ENCODE data around the gene TMEM125. TPM values are rescaled to one million over a fixed set of nuclear protein-coding genes. Genes with fewer than 3 reads are reported as not detected.

Gene TMEM125
- total and polyA plus RNA-seq, 9 of the 15 experiments (the other 6 are each of a cell fraction or from before 2014, with no cell fraction given): 0.07 to 0.08 TPM; not detected in 7

DNA sequence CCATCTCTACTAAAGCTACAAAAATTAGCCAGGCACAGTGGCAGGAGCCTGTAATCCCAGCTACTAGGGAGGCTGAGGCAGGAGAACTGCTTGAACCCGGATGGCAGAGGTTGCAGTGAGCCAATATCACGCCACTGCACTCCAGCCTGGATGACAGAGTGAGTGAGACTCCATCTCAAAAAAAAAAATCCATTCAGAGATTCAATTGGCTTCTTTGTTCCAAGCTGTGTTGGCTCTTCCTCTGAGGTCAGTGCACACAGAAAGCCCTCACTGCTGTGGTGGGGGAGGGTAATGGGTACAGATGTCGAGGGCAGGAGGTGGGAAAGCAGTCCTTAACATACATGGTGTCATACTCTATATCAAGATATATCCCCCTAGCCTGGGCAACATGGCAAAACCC lies 45.7 kb downstream of the TMEM125 start (continued):
- no peak for TF ChIP-seq ZFP30 (CRISPR knock-in tag; IDR thresholded peaks at IDR 0.05; ENCODE audit: borderline replicate concordance)

DNA sequence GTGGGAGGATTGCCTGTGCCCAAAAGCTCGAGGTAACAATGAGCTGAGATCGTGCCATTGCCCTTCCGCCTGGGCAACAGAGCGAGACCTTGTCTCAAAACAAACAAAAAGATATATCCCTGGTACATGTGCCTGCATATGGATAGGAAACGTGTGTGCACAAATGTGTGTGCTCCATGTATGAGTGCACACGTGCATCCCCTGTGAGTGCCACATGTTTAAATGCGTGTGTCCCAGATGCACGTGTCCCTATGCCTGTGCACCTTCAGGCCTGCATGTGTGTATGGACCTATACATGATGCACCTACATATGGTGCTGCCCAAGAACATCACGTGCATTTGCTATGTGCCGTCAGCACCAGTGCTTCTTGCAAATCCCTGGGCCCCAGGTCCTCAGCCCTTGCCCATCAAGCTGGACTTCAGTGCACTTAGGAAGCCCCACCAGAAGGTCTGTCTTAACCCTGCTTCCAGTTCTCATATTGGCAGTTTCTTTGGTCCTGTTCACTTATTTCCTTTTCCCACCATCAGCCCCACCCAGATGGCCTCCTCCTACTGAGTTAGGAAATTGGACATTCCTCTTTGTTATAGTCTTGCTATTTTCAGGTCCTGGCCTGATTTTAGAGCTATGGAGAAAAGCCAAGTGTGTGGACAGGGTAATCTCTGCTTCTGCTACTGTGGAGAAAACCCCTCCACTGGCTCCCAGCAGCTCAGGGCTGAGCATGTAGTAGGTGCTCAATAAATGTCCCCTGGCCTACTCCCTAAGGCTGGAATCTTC lies 46.4 kb downstream of the TMEM125 start:
- WGBS (ENCODE audit: insufficient coverage, low coverage, missing lambda C conversion rate): 14% methylated on average over 10 of the region's 10 CpGs
- peaks cover 6 to 37% of the 10 kb centered on the region in 2 experiments; a peak in 3 of 5 replicates for H3K27me3 ChIP-seq (ENCODE audit: control insufficient read depth in 2 of 2, insufficient read depth in 2 of 2, low read length in 2 of 2)
- peaks cover 8% of the 10 kb centered on the region; the same call in 1 of the 2 replicates for H4K20me1 ChIP-seq (replicated peaks; ENCODE audit: control insufficient read depth, insufficient read depth, low read length)
- no peaks in the 10 kb centered on the region for H3K79me2 ChIP-seq (ENCODE audit: control insufficient read depth, insufficient read depth, low read length)
- DNase-seq (ENCODE audit: extremely low read depth in 1 of 4, low spot score in 3 of 4) (no peak), FAIRE-seq (no peak), ATAC-seq (no peak)
- H3K9ac ChIP-seq (ENCODE audit: insufficient read depth in 1 of 2, low read depth in 2 of 2, low read length in 2 of 2): no peak overlapping the region
- no peak overlapping the region for H3K27ac ChIP-seq (ENCODE audit: extremely low read depth, low read depth, low read length)
- no peaks in the 10 kb centered on the region for H3K9me1 ChIP-seq (ENCODE audit: control insufficient read depth, insufficient read depth, low read length)
- H3K9me3 ChIP-seq (replicated peaks; ENCODE audit: control insufficient read depth, insufficient read depth, low read depth, low read length): no peaks in the 10 kb centered on the region
- peaks cover 3 to 16% of the 10 kb centered on the region in 2 experiments; a peak in 3 of 5 replicates for H3K4me1 ChIP-seq (replicated peaks in 1 of 2; ENCODE audit: control insufficient read depth in 2 of 2, insufficient read depth in 2 of 2, low read length in 2 of 2)
- POLR2A ChIA-PET: interaction anchor here (1.1 kb wide), 1 partner anchor 13 kb away, joined by 3 read pairs; no protein-coding TSS in a partner anchor
- H2AFZ ChIP-seq (ENCODE audit: low read depth, low read length): no peak overlapping the region
- CTCF ChIA-PET (ENCODE audit: low intra/inter-chr PET ratio): no interaction called here
- TF ChIP-seq, protein P1, sequence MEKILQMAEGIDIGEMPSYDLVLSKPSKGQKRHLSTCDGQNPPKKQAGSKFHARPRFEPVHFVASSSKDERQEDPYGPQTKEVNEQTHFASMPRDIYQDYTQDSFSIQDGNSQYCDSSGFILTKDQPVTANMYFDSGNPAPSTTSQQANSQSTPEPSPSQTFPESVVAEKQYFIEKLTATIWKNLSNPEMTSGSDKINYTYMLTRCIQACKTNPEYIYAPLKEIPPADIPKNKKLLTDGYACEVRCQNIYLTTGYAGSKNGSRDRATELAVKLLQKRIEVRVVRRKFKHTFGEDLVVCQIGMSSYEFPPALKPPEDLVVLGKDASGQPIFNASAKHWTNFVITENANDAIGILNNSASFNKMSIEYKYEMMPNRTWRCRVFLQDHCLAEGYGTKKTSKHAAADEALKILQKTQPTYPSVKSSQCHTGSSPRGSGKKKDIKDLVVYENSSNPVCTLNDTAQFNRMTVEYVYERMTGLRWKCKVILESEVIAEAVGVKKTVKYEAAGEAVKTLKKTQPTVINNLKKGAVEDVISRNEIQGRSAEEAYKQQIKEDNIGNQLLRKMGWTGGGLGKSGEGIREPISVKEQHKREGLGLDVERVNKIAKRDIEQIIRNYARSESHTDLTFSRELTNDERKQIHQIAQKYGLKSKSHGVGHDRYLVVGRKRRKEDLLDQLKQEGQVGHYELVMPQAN (IDR thresholded peaks at IDR 0.05; ENCODE audit: borderline replicate concordance): no peak
- TF ChIP-seq, protein P2, sequence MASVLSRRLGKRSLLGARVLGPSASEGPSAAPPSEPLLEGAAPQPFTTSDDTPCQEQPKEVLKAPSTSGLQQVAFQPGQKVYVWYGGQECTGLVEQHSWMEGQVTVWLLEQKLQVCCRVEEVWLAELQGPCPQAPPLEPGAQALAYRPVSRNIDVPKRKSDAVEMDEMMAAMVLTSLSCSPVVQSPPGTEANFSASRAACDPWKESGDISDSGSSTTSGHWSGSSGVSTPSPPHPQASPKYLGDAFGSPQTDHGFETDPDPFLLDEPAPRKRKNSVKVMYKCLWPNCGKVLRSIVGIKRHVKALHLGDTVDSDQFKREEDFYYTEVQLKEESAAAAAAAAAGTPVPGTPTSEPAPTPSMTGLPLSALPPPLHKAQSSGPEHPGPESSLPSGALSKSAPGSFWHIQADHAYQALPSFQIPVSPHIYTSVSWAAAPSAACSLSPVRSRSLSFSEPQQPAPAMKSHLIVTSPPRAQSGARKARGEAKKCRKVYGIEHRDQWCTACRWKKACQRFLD (CRISPR knock-in tag; IDR thresholded peaks at IDR 0.05): no peak
- TF ChIP-seq BHLHE40 (IDR thresholded peaks at IDR 0.05; ENCODE audit: low read length) (0 out of 2 replicates have a peak, but pooled peaks have one; percentile 22), HDAC1 (IDR thresholded peaks at IDR 0.05) (no peak), HEY1 (CRISPR knock-in tag; IDR thresholded peaks at IDR 0.05; ENCODE audit: borderline replicate concordance) (no peak), SMARCA5 (IDR thresholded peaks at IDR 0.05) (no peak), ZNF347 (CRISPR knock-in tag; IDR thresholded peaks at IDR 0.05; ENCODE audit: low read depth) (no peak), NR2F6 (CRISPR knock-in tag; IDR thresholded peaks at IDR 0.05) (no peak), TOE1 (IDR thresholded peaks at IDR 0.05; ENCODE audit: borderline replicate concordance) (no peak), TOE1 (CRISPR knock-in tag; IDR thresholded peaks at IDR 0.05; ENCODE audit: borderline replicate concordance, low read depth) (no peak), HSF4 (CRISPR knock-in tag; IDR thresholded peaks at IDR 0.05; ENCODE audit: borderline replicate concordance) (no peak)
- TF ChIP-seq, protein P3, sequence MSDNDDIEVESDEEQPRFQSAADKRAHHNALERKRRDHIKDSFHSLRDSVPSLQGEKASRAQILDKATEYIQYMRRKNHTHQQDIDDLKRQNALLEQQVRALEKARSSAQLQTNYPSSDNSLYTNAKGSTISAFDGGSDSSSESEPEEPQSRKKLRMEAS (CRISPR knock-in tag; IDR thresholded peaks at IDR 0.05): peak; percentile 20; the same call in 1 of the 2 replicates
- no peak overlapping the region for H3K4me3 ChIP-seq
- H3K4me2 ChIP-seq (ENCODE audit: insufficient read depth, low read length): no peak overlapping the region
- no TSS peak for BruUV-seq (replicated peaks)
- in situ Hi-C loops (cut with MboI) (no loop called here), intact Hi-C loops (cut with micrococcal nuclease) (no loop called here)
- H3K36me3 ChIP-seq (ENCODE audit: control insufficient read depth, insufficient read depth, low read length): no peaks in the 10 kb centered on the region
